HL-60 (cell line): ENCODE results near the gene SLC16A6.

ENCODE experiments used
- CTCF ChIP-seq: IDR thresholded peaks from one replicate; pipeline ENCODE4 v1.5.1; 2011; ENCODE audit warnings: low read length, control low read depth, inconsistent platforms; ENCODE audit not compliant: insufficient read depth
- GABPA ChIP-seq: IDR thresholded peaks from 2 replicates; pipeline ENCODE4 v1.6.1; 2012; ENCODE audit warnings: low read depth
- POLR2AphosphoS5 ChIP-seq: IDR thresholded peaks from 2 replicates; pipeline ENCODE4 v1.6.1; 2012; ENCODE audit warnings: low read depth
- REST ChIP-seq: IDR thresholded peaks from 2 replicates; pipeline ENCODE4 v1.6.1; 2012; ENCODE audit warnings: low read depth; ENCODE audit not compliant: insufficient replicate concordance

GRCh38 chr17:68222606-68223005 lies 68.3 kb downstream of the SLC16A6 start:
- TF ChIP-seq CTCF, result no peak
- no peak for TF ChIP-seq REST
- TF ChIP-seq POLR2AphosphoS5, result no peak
- no peak for TF ChIP-seq GABPA
